NCI-H1092 treated with DMSO at 0.1 percent for 48 hours (cell line): Measurements from ENCODE around the gene NTN5.

Experiments
- DNase-seq: peaks from one replicate; lab custom pipeline; 2025; lab: John Stamatoyannopoulos, UW

NTN5 gene

GRCh38 chr19:48614436-48615230 is 58.2 kb downstream of the NTN5 start, which contains the start of gene FAM83E:
Gene FAM83E (minus strand): TSS chr19:48615076. CDS start chr19:48613372, 1,704 bp downstream.
- no peak for DNase-seq

- DNase-seq, result no peak
Observed at GRCh38 chr19:48613852-48614435, 58.9 kb downstream of the NTN5 start.

- DNase-seq, result no peak
Observed at GRCh38 chr19:48613024-48613851, 59.6 kb downstream of the NTN5 start.

- no peak for DNase-seq
Observed at GRCh38 chr19:48611872-48612271, 60.9 kb downstream of the NTN5 start.
